Measurements from ENCODE around the gene NEK2. TPM values are rescaled to one million over a fixed set of nuclear protein-coding genes. Genes with fewer than 3 reads are reported as not detected.
"Not testable (repeated sequence)": the region's sequence is repeated elsewhere in the genome, so short reads cannot be mapped to it uniquely, and the experiment has no call there.

Gene NEK2
- total RNA-seq, 1 donor from 2014 or later = 7.7 TPM

GRCh38 chr1:211628417-211628816 lies 47.0 kb downstream of the NEK2 start:
- Mint-ChIP-seq H3K4me1 (peaks cover 19% of the 10 kb centered on the region), H3K27me3 (ENCODE audit: low read depth) (peaks cover 5% of the 10 kb centered on the region), H3K4me3 (no peak overlapping the region), H3K9me3 (no peaks in the 10 kb centered on the region), H3K27ac (no peak overlapping the region), H3K36me3 (no peaks in the 10 kb centered on the region)
- no peak for TF ChIP-seq CTCF (IDR thresholded peaks at IDR 0.05; ENCODE audit: unreplicated experiment)
- no peak for DNase-seq (ENCODE audit: low spot score in 2 of 2, unreplicated experiment in 2 of 2)

- TF ChIP-seq CTCF (IDR thresholded peaks at IDR 0.05; ENCODE audit: unreplicated experiment) = no peak
- no peaks in the 10 kb centered on the region for H3K9me3 Mint-ChIP-seq
- no peak overlapping the region for H3K27ac Mint-ChIP-seq
- DNase-seq (ENCODE audit: low spot score in 2 of 2, unreplicated experiment in 2 of 2) = no peak
- H3K36me3 Mint-ChIP-seq = no peaks in the 10 kb centered on the region
- peaks cover 15% of the 10 kb centered on the region for H3K4me1 Mint-ChIP-seq
- peaks cover 5% of the 10 kb centered on the region for H3K27me3 Mint-ChIP-seq (ENCODE audit: low read depth)
- no peak overlapping the region for H3K4me3 Mint-ChIP-seq
These were observed 48.2 kb downstream of the NEK2 start for GRCh38 chr1:211627259-211627658.

GRCh38 chr1:211625866-211626265 lies 49.6 kb downstream of the NEK2 start:
- H3K9me3 Mint-ChIP-seq; H3K27ac Mint-ChIP-seq; H3K4me1 Mint-ChIP-seq; H3K27me3 Mint-ChIP-seq (ENCODE audit: low read depth); H3K4me3 Mint-ChIP-seq; H3K36me3 Mint-ChIP-seq; DNase-seq (ENCODE audit: low spot score in 2 of 2, unreplicated experiment in 2 of 2): not testable (repeated sequence)

GRCh38 chr1:211625040-211625439 lies 50.4 kb downstream of the NEK2 start:
- Mint-ChIP-seq H3K4me1 (no peaks in the 10 kb centered on the region), H3K27me3 (ENCODE audit: low read depth) (peaks cover 5% of the 10 kb centered on the region), H3K4me3 (no peak overlapping the region), H3K27ac (no peak overlapping the region), H3K9me3 (no peaks in the 10 kb centered on the region), H3K36me3 (no peaks in the 10 kb centered on the region)
- TF ChIP-seq CTCF (IDR thresholded peaks at IDR 0.05; ENCODE audit: unreplicated experiment) = no peak
- DNase-seq (ENCODE audit: low spot score in 2 of 2, unreplicated experiment in 2 of 2) = no peak

- no peak overlapping the region for H3K27ac Mint-ChIP-seq
- no peak for DNase-seq (ENCODE audit: low spot score in 2 of 2, unreplicated experiment in 2 of 2)
- no peaks in the 10 kb centered on the region for H3K4me1 Mint-ChIP-seq
- H3K27me3 Mint-ChIP-seq (ENCODE audit: low read depth) = peaks cover 3% of the 10 kb centered on the region
- no peaks in the 10 kb centered on the region for H3K9me3 Mint-ChIP-seq
- no peak overlapping the region for H3K4me3 Mint-ChIP-seq
- no peak for TF ChIP-seq CTCF (IDR thresholded peaks at IDR 0.05; ENCODE audit: unreplicated experiment)
- H3K36me3 Mint-ChIP-seq = no peaks in the 10 kb centered on the region
These were observed 51.9 kb downstream of the NEK2 start for GRCh38 chr1:211623515-211623914.

- TF ChIP-seq CTCF (IDR thresholded peaks at IDR 0.05; ENCODE audit: unreplicated experiment) = no peak
- Mint-ChIP-seq H3K36me3 (no peaks in the 10 kb centered on the region), H3K4me1 (peaks cover 3% of the 10 kb centered on the region), H3K27me3 (ENCODE audit: low read depth) (peaks cover 3% of the 10 kb centered on the region), H3K4me3 (no peak overlapping the region), H3K27ac (no peak overlapping the region), H3K9me3 (no peaks in the 10 kb centered on the region)
- no peak for DNase-seq (ENCODE audit: low spot score in 2 of 2, unreplicated experiment in 2 of 2)
These were observed 53.8 kb downstream of the NEK2 start for GRCh38 chr1:211621447-211622198.

Measured in mesothelial cell of epicardium (in vitro differentiated cells).